A204.1 (cell line): ENCODE results near the gene MYO5B.
"Not testable (repeated sequence)": the region's sequence is repeated elsewhere in the genome, so short reads cannot be mapped to it uniquely, and the experiment has no call there.

ENCODE experiments used
- FAIRE-seq: peaks from 2 replicates; lab custom pipeline; 2012; peaks lifted over from hg19 to GRCh38; lab: Jason Lieb, UNC

Gene MYO5B

DNA sequence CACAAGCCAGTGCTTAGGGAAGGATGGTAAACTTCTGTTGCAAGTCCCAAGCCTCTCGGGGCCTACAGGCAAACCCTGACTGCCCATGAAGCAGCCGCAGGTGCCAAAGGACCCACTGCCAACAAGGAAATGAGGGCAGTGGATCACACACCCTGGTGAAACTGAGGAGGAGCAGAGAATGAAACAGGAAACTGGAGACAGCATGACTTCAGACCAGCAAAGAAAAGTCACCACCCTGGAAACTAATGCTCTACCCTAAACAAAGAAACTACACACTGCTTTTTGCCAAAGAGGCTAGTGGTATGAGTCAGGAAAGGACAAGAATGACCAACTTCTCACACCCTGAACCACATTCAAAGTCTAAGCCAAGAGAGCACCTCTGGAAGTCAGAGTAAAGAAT lies 97.2 kb downstream of the MYO5B start:
- no peak for FAIRE-seq

DNA sequence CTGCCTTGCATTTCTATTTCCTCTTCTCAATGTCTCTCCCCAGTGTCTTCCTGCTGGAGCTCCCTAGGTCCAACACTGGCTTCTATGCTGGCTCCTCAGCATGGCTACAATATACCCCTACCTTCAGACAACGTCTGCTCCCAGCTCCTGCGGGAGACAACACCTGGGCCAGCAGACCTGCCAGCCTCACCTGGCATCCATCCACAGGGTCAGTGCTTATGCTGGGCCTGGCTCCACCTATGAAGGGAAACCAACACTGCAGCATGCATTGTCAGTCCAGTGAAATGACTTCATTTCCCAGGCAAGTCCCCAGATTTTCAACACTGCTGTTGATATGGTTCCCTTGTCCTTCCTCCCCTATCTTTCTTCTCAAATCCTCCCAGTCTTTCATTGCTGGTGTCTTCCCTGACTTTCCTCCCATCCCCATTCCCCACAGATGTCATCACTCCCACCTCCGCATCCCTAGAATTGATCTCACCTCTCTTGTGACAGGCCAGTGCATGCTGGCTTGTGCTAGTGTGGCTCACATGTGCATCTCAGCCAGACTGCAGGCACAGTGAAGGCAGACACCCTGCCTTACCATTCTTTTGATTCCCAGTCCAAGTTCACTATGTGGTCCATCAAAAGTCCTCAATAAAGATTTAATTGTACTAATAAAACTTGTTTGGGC lies 98.0 kb downstream of the MYO5B start:
- no peak for FAIRE-seq

DNA sequence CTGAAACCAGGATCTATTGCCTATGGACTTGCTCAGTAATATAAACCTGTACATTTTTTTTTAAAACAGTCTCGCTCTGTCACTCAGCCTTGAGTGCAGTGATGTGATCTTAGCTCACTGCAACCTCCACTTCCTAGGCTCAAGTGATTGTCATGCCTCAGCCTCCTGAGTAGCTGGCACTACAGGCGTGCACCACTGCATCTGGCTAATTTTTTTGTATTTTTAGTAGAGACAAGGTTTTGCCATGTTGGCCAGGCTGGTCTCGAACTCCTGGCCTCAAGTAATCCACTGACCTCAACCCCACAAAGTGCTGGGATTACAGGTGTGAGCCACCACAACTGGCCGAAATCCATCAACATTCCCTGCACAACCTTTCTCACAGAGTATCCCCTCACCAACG lies 100.2 kb downstream of the MYO5B start:
- FAIRE-seq = not testable (repeated sequence)

DNA sequence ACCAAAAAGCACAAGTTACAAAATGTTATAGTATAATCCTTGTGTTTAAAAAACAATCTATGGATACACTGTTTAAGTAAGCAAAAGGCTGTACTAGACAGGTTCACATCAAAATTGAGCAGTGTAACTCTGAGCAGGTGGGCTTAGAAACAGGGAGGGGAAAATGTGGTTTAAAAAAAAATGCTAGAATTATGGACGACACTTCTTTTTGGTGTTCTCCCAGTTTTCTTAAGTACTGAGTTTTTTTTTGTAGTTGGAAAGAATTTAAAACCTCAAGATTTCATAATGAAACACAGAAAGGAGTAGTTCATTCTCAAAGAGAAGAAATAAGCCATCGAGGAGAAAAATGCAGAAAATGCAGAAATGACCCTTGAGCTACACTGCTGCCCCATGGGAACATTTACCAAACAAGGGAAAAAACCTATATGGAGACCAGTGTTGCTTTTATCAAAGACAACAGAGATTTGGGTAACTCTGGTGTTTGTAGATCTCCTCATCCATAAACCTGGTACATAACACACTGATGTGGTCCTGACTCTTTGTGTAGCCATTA lies 100.7 kb downstream of the MYO5B start:
- no peak for FAIRE-seq

DNA sequence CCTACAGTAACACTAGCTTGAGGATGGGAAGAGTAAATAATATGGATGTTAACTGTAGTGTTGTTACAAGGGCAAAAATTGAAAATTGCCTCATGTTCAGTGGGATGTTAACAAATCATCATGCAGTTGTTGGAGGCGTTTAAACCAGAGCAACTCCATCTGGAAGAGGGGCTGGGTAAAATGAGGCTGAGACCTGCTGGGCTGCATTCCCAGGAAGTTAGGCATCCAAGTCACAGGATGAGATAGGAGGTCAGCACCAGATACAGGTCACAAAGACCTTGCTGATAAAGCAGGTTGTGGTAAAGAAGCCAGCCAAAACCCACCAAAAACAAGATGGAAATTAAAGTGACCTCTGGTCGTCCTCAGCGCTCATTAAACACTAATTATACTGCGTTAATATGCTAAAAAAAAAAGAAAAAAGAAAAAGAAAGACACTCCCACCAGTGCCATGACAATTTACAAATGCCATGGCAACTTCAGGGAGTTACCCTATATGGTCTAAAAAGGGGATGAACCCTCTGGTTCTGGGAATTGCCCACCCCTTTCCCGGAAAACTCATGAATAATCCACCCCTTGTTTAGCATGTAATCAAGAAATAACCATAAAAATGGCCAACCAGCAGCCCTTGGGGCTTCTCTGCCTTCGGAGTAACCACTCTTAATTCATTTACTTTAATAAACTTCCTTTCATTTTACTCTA lies 101.4 kb downstream of the MYO5B start:
- no peak for FAIRE-seq

DNA sequence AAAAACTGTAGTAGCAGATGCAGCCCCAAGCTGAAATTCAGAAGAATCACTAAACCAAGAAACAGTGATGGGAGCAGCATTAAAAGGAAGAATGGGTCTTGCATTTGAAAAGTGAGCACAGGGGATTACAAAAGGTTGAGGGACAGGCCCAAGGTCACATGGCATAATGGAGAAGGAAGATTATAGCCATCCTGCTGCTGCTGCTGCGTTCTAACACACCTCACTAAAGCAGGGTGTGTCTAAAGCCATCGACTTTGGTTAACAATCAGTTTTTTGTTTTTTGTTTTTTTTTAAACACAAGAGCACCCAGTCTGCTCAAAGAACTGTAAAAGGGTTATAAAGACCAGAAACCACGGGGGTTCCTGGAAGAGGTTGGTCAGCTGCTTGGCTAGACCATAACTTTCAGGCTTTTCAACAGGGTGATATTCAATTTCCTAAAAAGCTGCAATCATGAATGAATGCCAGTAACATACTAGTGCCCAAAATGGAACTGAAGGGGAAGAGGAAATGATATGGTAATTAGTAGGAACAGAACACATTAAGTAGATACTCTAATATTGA lies 102.6 kb downstream of the MYO5B start:
- no peak for FAIRE-seq

DNA sequence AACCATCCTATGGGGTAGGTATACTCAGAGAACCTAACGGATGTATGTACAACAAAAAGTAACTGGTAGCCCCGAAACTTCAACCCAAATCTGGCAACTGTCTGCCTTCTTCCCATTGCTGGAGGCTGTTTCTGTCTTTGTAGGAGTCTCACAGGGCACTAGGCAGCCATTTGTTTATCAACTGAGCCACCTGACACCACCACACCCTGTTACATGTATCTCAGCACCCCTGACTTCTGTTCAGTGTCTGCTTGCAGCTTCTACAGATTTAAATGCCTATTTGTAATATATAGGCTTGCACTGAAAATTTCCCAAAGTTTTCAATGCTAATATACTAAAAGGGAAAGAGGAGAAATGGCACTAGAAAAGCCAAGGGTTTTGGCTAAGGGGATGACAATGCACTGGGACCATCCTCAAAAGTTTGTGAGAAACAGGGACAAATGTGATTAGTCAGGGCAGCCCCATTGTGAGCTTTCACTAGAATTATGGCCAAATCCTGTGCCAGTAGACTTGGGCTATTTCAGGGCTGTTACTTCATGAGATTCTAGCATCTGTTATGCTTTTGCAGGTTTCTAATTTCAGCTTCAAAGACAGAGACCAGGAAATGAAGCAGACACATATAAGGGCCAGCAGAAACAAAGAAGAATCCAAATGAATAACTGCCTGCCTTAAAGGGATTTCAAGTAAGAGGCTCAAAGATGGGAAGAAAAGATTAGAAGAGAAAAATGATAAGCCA lies 103.3 kb downstream of the MYO5B start:
- no peak for FAIRE-seq

DNA sequence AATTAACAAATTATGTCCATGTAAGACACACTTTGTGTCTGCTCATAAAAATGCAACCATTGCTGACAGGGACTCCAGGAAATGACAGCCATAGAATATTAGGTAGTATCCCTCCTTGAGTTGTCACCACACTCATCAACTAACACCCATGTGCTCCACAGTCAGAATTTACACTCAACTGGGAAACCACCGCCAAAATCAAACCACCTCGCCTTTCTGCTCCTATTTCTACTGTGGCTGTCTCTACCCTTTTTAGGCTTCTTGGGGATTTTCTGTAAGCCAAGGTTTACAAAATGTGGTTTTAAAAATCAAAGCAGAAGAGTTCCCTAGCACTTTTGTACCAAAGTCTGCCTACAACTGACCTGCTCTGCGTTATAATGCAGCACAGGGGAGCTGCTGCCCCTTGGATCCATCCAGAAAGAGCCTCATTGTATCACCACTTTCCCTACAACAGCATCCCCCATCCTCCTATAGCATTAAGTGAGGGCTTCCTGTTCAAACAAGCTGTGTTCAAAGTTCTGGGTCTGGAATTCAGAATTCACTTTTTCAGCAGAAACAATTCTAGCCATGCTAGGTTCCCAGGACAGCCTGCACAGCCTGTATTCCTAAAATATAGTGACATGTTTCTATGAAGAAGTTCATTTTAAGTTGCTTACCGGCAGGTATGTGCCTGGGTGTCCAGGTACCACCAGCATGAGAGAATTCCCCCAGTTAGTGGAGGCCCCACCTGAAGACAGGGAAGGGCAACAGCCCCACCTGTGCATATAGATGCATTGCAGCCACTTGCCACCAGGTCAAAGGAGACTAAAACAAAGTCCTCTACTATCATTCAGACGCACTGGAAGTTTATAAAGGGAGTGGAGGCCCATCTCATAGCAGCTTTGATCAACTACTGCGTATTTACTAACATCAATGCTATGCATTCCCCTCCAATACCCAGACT lies 104.3 kb downstream of the MYO5B start:
- no peak for FAIRE-seq

DNA sequence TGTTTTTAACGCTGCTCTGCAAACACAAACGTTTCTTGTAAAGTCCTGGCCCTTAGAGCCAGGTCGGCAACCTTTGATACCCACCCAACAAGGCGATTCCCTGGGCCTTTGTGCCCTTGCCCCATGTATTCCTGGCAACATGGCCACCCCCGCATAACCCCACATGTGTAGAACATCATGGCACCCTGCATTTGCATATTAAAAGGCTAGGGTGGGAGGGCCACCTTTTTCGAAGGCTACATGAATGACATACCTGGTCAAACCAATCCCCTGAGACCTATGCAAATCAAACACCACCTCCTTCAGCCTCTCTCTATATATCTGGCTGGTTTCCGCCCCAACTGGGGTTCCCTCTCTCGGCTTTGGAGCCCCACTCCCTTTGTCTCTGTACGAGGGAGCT lies 105.2 kb downstream of the MYO5B start:
- no peak for FAIRE-seq

DNA sequence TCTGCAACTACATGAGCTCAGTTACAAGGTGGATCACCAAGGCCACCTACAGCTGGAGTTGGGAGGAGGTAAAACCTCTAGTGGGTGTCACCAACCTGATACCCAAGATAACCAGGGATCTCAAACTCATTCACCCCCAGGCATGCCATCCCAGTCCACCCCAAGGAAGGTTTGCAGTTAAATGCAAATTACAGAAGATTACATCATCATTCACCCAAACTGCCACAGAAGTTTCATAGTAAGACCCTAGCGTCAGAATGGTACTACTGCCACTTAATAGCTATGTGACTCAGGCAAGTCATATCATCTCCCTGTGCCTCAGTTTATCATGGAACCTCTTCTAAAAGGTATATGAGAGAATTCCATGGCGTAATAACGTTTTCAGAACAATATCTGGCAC lies 111.2 kb downstream of the MYO5B start:
- no peak for FAIRE-seq

DNA sequence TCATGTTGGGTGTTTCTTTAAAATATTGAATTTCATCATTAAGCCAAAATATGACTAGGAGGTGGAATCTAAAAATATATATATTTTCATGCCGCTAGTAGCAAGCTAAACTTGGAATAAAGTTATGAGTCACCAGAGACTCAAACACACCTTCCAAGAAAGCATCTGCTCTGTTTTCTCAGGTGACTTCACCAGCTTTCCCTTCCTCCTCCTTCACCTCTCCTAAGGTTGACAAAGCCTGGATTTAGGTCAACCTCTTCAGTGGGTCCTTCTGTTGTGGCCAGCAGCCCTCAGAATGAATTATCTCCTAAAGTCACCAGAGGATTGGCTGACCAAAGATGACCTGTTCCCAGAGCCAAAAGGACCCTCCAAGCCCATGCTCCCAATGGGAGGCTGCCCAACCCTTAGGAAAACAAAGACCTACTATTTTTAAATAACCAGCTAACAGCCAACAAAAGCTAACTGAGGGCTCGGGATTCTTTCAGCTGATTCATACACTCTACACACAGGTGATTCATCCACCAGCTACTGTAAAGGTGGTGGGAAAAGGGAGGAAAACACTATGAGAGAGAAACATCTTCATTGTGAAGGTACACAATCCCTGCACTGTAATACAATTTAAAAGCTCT lies 113.9 kb downstream of the MYO5B start:
- FAIRE-seq = no peak

DNA sequence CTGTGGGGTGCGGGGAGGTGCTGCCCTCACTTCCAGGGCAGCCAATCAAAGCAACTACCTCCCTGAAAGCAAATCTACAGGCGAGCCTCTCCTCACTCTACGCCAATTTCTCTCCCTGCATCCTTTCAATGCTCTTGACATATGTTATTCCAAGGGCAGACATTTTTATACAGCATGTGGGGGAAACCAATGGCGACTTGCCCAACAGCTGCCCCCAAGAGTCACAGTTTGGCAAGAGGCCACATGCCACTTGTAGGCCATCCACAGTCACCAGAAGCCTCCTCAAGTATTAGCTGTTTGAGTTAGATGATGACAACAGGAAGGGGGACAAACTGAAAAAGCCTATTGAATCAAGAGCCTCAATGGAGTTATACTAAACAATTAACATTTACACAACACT lies 114.6 kb downstream of the MYO5B start:
- no peak for FAIRE-seq

DNA sequence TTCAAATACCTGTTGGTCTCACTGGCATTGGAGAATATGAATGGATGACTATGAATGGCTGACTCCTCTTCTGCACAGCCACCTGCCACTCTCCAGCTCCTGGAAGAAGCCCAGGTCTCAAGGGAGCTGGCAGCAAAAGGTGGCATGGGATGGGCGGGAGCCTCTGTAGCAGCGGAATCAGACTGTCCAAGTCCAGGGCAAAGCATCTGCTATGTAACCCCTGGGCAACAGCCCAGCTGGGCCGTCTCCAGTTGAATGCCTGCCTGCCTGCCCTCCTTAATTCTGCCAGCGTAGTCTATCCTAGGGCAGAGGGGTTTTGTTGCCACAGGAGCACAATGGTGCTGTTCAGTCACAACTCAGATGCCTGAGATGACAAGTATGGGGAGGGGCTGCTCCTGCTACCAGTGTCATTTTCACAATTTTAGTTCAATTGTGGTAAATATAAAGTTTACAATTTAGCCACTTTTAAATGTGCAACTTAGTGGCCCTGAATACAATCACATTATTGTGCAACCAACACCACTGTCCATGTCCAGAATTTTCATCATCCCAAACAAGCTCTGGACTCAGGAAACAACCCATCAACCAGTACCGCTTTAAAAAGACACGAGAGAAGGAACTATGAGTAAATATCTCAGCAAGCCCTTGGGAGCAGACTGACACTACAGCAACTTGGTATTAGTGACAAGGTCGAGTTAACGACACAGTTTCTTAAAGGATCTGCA lies 115.2 kb downstream of the MYO5B start:
- no peak for FAIRE-seq

DNA sequence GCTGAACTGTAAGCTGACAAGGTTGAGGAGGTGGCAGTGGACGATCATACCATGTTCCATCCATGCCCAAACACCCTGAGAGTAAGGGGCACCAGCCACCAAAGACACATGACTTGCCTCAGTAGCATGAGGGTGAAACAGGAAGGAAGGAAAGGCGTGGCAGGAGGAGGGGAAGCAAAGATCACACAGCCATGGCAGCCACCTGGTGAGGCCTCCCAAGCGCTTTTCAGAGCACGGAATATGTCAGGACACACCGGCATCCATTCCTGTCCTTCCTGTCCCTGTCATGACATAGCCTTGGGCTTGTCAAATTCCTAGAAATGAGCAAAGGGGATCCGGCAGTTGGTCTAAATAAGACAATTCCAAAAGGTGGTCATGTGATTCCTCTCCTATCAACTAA lies 118.7 kb downstream of the MYO5B start:
- no peak for FAIRE-seq

DNA sequence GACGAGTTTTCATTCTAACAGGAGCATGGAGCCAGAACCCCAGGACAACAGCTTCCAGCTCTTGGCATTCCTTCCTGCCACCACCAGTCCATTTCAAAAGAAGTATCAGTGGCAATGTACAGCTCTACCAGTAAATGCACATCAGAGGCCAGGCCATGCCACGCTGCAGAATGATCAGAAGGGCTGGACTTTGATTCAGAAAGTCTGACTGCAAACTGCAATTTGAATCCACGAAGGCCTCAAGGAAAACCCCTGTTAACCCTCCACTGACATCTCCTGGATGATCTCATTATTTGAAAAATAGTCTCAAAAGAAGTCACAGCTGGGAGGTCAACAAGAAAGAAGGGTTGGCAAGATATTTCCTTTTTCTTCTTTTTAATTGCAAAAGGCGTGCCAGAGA lies 119.2 kb downstream of the MYO5B start:
- FAIRE-seq = no peak

DNA sequence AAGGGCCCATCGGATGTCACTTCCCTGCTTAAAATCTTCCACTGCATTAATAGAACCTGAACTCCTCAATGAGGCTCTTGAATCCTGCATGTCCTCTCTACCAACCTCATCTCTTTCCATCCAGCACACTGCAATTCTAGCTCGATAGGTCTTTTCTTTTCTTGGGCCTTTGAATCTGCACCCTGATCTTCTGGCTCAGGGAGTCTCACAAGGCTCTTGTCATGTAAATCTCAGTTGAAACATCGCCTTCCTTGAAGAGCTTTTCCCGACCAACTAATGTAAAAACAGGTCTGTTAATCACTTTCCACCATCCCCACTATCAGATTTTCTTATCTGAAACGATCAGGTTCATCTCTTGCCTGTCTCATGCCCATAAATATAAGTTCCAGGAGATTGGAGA lies 120.5 kb downstream of the MYO5B start:
- no peak for FAIRE-seq

DNA sequence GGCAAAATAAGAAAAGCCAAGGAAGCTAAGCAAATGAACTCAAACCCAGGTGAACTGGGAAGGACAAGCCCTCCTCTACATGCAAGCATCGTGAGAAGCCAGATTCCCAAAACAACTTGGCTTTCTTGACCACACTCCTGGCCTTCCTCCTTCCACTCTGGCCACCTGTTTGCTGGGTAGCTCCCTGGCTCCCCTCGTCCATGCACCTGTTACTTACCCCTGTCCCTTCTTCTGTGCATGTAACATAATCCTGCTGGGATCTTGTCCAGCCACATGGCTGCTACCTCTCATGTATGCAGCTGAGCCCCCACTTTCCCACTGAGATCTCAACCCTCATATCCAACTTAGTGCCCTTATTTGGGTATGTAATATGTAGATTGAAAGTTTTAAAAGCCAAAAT lies 121.6 kb downstream of the MYO5B start:
- FAIRE-seq = no peak

DNA sequence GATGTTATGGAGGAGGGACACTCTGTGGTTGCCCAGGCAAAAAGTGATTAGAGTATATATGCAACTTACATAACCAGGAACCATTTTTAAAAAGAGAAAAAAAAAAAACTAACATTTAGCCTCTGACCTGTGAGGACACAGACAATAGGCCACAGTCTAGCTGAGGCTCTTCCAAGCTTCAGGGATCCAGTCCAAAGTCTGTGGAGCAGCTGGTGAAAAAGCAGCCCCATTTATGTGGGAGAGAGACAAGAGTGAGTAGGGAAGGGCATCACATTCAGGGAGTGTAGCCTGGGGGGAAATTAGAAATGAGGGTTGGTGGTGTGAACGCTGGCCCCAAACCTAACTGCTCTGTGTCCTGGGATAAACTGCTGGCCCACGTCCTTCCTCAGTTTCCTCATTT lies 122.8 kb downstream of the MYO5B start:
- FAIRE-seq = no peak

DNA sequence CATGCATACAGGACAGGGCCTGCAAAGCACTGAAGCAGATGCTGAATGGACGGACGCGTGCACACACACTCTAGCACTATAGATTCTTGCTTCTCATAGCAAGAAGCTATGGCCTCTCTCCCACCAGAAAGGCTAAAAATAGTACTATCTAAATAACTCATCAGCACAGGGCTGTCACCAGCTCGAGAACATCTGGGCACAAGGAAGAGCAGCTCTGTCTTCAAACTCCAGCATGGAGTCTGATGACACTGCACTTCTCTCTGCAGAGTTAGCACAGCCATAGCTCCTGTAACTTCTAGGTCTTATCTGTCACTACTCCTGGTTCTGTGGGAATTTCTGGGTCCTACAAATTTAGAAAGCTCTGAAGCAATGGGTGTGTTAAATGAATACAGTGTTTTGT lies 123.5 kb downstream of the MYO5B start:
- FAIRE-seq = no peak

DNA sequence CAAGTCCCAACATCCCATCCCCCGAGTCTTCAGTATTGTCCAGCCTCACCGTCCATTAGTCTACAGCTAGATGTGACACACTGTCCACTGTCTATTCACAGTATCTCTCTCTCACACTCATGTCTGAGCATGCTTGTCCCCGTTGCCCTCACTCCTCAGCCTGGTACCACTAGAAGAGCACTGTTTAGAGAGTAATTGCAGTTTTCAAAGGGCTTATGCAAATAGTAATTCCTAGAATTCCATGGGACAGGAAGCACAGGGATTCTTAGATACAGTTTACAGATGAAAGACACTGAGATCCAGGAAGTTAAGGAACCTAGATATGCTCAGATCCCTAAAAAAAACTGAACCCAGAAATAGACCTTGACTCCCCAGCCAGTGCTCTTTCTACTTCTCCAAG lies 125.5 kb downstream of the MYO5B start:
- no peak for FAIRE-seq

DNA sequence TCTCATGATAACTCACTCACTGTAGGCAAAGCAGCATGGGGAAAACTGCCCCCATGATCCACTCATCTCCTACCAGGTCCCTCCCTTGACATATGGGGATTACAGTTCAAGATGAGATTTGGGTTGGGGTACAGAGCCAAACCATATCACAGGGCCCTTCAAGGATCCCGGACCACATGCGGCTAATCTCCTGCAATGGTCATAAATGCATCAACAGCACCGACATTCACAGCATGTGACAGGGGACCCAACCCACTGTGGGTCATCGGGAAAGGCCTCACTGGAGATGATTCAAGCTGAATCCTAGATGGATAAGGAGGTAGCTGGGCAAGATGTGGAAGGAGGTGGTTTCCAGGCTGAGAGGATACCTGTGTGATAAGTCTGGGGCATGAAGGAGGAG lies 129.4 kb downstream of the MYO5B start:
- FAIRE-seq = no peak
